Muscle of leg (tissue), 11 donors: Measurements from ENCODE around the gene SPRY2. TPM values are rescaled to one million over a fixed set of nuclear protein-coding genes. Genes with fewer than 3 reads are reported as not detected.

Experiments used
- DNase-seq: peaks from one replicate; pipeline ENCODE4 v3.0.0; 2013
- H3K27ac ChIP-seq: one replicate; pipeline ENCODE4 v1.5.1; 2013; ENCODE audit warnings: mild to moderate bottlenecking, low read length, control low read depth
- H3K27me3 ChIP-seq: one replicate; pipeline ENCODE4 v1.6.1; 2013; ENCODE audit warnings: low read length; ENCODE audit not compliant: control insufficient read depth, insufficient read depth
- H3K36me3 ChIP-seq: one replicate; pipeline ENCODE4 v1.6.1; 2013; ENCODE audit warnings: low read length; ENCODE audit not compliant: control insufficient read depth, insufficient read depth
- H3K4me1 ChIP-seq: one replicate; pipeline ENCODE4 v1.6.1; 2013; ENCODE audit warnings: low read length; ENCODE audit not compliant: control insufficient read depth, insufficient read depth
- H3K4me3 ChIP-seq: one replicate; pipeline ENCODE4 v1.5.1; 2013; ENCODE audit warnings: low read length, control low read depth
- H3K9me3 ChIP-seq: replicated peaks from 2 replicates; pipeline ENCODE4 v1.6.1; 2013; ENCODE audit warnings: low read depth, low read length; ENCODE audit not compliant: control insufficient read depth
- WGBS: methylation state at CpG from one replicate; pipeline ENCODE4 v1.1.5; 2013; ENCODE audit warnings: missing lambda C conversion rate; ENCODE audit not compliant: insufficient coverage; 5-methylcytosine and 5-hydroxymethylcytosine counted together
- polyA plus RNA-seq, 8 donors: library from polyadenylated mRNA; unstranded; fragments of 120-200 nt; gene quantifications; one replicate each; pipeline versions ENCODE4 v1.2.1 to v1.2.3, GENCODE V29; 2013; ENCODE audit warnings: inconsistent platforms in 1 of 8, low replicate concordance in 1 of 8; ENCODE audit not compliant: insufficient read length in 8 of 8, insufficient read depth in 1 of 8
- total RNA-seq: library from RNA; stranded (reverse); fragments of 120-200 nt; gene quantifications from one replicate; pipeline ENCODE4 v1.2.4, GENCODE V29; 2013

Gene SPRY2
- total and polyA plus RNA-seq, 9 donors = 44.1 to 140 (median 94.5) TPM

DNA sequence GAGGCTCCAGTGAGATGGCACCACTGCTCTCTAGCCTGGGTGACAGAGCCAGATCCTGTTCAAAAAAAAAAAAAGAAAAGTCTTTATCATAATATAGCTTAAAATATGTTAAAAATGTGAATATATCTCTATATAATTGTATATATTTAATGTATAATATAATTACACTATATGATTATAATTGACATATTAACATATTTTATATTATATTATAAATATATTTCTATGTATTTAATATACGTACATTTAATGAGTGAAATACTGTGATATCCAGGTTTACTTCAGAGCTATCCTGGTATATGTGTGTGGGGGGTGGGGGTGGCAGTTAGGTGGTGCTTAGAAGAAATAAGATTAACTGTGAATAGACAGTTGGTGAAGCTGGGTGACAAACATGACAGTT, 35.6 kb upstream of the SPRY2 start:
- H3K27me3 ChIP-seq = no peaks in the 10 kb centered on the region
- no peaks in the 10 kb centered on the region for H3K9me3 ChIP-seq
- WGBS = no CpG with 5 or more reads among the region's 1 CpG
- H3K4me3 ChIP-seq = no peak overlapping the region
- no peak for DNase-seq
- H3K27ac ChIP-seq = no peak overlapping the region
- H3K4me1 ChIP-seq = peaks cover 8% of the 10 kb centered on the region
- no peaks in the 10 kb centered on the region for H3K36me3 ChIP-seq

- Histone ChIP-seq H3K4me3 (no peak overlapping the region), H3K9me3 (no peaks in the 10 kb centered on the region), H3K27me3 (no peaks in the 10 kb centered on the region), H3K4me1 (peaks cover 10% of the 10 kb centered on the region), H3K36me3 (no peaks in the 10 kb centered on the region), H3K27ac (peak overlapping the region; percentile 81)
- 33% methylated on average over 2 of the region's 2 CpGs for WGBS
- DNase-seq = peak; percentile 79
Observed at GRCh38 chr13:80374901-80375300, 34.0 kb upstream of the SPRY2 start.

DNA sequence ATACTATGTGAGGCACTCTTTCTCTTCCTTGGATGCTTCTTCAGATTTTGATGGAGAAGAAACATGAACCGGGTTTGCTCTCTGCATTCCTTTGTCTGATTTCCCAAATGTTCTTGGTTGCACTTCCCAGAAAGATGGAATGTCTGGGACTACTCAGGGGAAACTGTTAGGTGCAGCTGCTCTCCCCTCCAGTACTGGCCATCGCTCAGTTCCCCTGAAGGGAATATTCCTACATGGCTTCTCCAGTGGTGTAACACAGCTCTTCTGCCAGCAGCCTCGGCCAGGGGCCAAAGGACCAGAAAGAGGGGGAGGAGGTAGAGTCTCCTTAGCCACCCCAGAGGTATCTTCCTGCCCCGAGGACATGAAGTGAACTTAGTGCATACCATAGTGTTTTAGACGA, 33.5 kb upstream of the SPRY2 start:
- Histone ChIP-seq H3K27ac (peak overlapping the region; percentile 81), H3K27me3 (no peaks in the 10 kb centered on the region), H3K9me3 (no peaks in the 10 kb centered on the region), H3K4me3 (no peak overlapping the region), H3K4me1 (peaks cover 10% of the 10 kb centered on the region), H3K36me3 (no peaks in the 10 kb centered on the region)
- 33% methylated on average over 2 of the region's 5 CpGs for WGBS
- DNase-seq = peak; percentile 97

- Histone ChIP-seq H3K4me1 (peaks cover 10% of the 10 kb centered on the region), H3K27me3 (no peaks in the 10 kb centered on the region), H3K4me3 (no peak overlapping the region), H3K9me3 (no peaks in the 10 kb centered on the region), H3K27ac (no peak overlapping the region), H3K36me3 (no peaks in the 10 kb centered on the region)
- no peak for DNase-seq
- 79% methylated on average over 4 of the region's 6 CpGs for WGBS
Observed at GRCh38 chr13:80371840-80372509, 31.0 kb upstream of the SPRY2 start.

- Histone ChIP-seq H3K9me3 (no peaks in the 10 kb centered on the region), H3K27ac (no peak overlapping the region), H3K4me3 (no peak overlapping the region), H3K27me3 (no peaks in the 10 kb centered on the region), H3K36me3 (no peaks in the 10 kb centered on the region), H3K4me1 (peaks cover 2% of the 10 kb centered on the region)
- DNase-seq = no peak
- 95% methylated on average over 2 of the region's 3 CpGs for WGBS
Observed at GRCh38 chr13:80367473-80367872, 26.5 kb upstream of the SPRY2 start.

- Histone ChIP-seq H3K9me3 (no peaks in the 10 kb centered on the region), H3K27ac (no peak overlapping the region), H3K4me3 (no peak overlapping the region), H3K27me3 (no peaks in the 10 kb centered on the region), H3K4me1 (peaks cover 5% of the 10 kb centered on the region), H3K36me3 (no peaks in the 10 kb centered on the region)
- WGBS = no CpG with 5 or more reads among the region's 3 CpGs
- DNase-seq = peak; percentile 78
Observed at GRCh38 chr13:80363890-80364503, 23.1 kb upstream of the SPRY2 start.

- H3K4me1 ChIP-seq = peaks cover 5% of the 10 kb centered on the region
- H3K4me3 ChIP-seq = no peak overlapping the region
- no peaks in the 10 kb centered on the region for H3K27me3 ChIP-seq
- DNase-seq = no peak
- no CpG with 5 or more reads among the region's 4 CpGs for WGBS
- H3K27ac ChIP-seq = no peak overlapping the region
- no peaks in the 10 kb centered on the region for H3K36me3 ChIP-seq
- no peaks in the 10 kb centered on the region for H3K9me3 ChIP-seq
Observed at GRCh38 chr13:80362481-80362880, 21.6 kb upstream of the SPRY2 start.

- no peak overlapping the region for H3K4me3 ChIP-seq
- H3K9me3 ChIP-seq = no peaks in the 10 kb centered on the region
- no CpG with 5 or more reads among the region's 2 CpGs for WGBS
- H3K4me1 ChIP-seq = peaks cover 5% of the 10 kb centered on the region
- H3K36me3 ChIP-seq = no peaks in the 10 kb centered on the region
- H3K27me3 ChIP-seq = no peaks in the 10 kb centered on the region
- peak; percentile 29 for DNase-seq
- H3K27ac ChIP-seq = no peak overlapping the region
Observed at GRCh38 chr13:80361883-80362327, 21.0 kb upstream of the SPRY2 start.

- Histone ChIP-seq H3K27me3 (no peaks in the 10 kb centered on the region), H3K36me3 (no peaks in the 10 kb centered on the region), H3K4me3 (no peak overlapping the region), H3K4me1 (peaks cover 5% of the 10 kb centered on the region), H3K27ac (no peak overlapping the region), H3K9me3 (no peaks in the 10 kb centered on the region)
- DNase-seq = peak; percentile 14
- no CpG with 5 or more reads among the region's 2 CpGs for WGBS
Observed at GRCh38 chr13:80361298-80361697, 20.4 kb upstream of the SPRY2 start.

DNA sequence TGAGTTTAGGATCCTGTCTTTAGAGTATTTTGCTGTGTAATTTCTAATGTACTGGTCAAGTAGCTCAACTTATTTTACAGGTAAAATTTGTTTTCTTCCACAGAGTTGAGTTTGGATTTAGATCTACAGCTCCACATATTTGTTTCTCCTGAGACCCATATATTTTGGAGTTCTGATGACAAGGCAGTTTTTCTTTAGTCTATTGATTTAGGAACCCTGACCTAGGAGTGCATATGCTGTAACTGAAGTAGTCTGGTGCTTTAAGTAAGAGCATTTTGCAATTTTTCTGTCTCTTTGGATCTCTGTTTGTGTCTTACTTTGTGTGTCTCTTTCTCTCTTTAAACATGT, 19.5 kb upstream of the SPRY2 start:
- H3K27ac ChIP-seq = peak overlapping the region; percentile 70
- no peaks in the 10 kb centered on the region for H3K9me3 ChIP-seq
- H3K36me3 ChIP-seq = no peaks in the 10 kb centered on the region
- no peaks in the 10 kb centered on the region for H3K27me3 ChIP-seq
- peaks cover 5% of the 10 kb centered on the region for H3K4me1 ChIP-seq
- no peak overlapping the region for H3K4me3 ChIP-seq
- peak; percentile 54 for DNase-seq
